Left renal pelvis (tissue), 4 donors: ENCODE measurements around the gene ADPRHL1. TPM values are rescaled to one million over a fixed set of nuclear protein-coding genes. Genes with fewer than 3 reads are reported as not detected.

Experiments
- DNase-seq, 4 donors: peaks; one replicate each; pipeline ENCODE4 v3.0.0-alpha.2; 2013; ENCODE audit warnings: low read depth in 4 of 4, low spot score in 3 of 4
- polyA plus RNA-seq, 4 donors: library from polyadenylated mRNA; unstranded; fragments of 120-200 nt; gene quantifications; one replicate each; pipeline ENCODE4 v1.2.1, GENCODE V29; 2013; ENCODE audit not compliant: insufficient read length in 4 of 4

Gene ADPRHL1
- polyA plus RNA-seq: 1 to 10 TPM; 3.3 to 6.4 (median 4.7) TPM

DNA sequence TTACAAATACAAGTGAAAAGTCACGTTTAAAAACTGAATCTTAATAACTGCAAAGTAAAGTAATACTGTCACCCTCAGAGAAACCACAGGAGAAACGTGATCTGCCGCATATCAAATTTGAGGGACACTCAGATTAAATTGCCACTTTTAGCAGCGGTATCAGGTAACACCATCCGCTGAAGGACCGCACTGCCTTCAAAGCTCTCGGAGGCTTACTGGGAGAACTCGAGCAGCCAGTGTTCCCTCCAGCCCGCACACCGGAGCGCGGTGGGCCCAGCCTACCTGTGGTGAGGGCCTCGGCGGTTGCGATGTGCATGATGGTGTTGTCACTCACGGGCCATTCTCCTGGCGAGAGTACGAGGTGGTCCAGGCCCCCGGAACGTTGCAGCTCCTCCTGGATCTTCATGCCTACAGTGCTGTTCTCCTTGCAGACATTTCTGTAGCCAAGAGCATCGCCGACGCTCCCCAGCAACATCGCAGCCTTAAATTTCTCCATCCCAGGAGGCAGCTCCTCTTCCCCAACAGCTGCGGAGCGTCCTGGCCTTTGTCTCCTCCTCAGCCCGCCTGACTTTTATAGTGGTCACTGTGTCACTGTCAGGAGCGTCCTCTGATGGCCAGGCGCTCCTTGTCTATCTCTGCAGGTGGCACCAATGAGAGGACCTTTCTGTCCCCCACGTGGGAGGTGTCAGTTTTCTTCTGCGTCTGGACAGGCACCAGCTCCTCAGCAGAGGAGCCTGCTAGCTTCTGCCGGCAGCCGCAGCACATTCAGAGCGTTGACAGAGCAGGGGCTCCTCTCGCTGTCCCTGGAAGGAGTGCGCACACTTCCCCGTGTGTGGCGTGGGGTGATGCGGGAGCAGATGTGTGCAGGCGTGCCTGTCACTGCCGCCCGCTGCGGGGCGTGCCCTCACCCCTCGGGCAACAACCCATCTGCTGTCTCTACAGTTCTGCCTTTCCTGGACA is at the start of gene ADPRHL1:
Gene ADPRHL1, minus strand, starts transcription at position 547 of the 960 bp plus-strand sequence. Its CDS starts 51 bp downstream, at position 496.
- DNase-seq: peak in 1 of 4 donors; percentile 48

DNA sequence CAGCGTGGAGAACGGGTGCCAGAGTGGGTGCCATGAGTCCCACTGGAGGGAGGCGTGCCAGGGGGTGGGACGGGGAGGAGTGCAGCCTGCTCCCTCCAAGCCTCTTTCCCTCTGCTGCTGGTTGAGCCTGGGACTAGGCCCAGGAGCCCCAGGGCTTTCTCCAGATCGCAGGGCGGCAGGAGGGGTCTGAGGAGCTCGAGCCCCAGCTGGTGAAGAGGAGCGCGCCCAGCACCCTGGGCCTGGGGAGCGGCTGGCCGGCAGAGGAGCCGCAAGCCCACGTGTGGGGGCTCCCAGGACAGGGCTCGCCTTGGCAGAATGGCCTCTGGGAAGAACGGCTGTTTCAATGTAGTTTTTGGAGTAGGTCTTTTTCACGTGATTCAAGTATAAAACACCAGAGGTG is 49.4 kb upstream of the ADPRHL1 start:
- DNase-seq: no peak

DNA sequence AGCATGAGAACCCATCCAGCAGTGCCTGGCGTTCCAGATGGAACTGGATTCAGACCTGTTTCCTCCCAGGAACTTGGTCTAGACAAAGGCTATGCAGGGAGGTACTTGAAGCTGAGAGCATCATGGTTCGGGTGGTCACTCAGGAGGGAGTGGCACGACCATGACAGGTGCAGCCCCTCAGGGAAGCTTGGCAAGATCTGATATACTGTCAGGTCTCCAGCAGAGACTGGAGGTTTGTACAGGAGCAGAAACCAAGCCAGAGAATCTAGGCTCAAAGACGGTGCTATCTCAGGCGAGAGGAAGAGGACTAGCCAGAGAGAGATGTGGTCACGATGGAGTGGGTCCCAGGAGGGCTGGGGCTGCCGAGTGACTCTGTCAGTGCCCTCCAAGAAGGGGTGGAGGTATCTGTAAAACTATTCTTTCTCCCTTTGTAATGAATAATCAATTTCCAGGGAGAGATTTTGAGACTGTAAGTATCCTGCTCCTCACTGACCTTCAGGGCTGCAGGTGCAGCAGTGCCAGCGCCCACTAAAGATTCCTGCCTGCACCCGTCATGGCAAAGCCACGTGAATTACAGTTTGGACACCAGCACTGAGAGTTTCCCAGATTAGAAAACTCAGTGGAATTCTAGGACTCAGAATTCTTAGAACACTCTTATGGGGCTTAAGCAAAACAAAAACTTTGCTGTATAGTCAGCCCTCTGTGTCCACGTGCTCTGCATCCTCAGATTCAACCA is 47.4 kb upstream of the ADPRHL1 start:
- no peak for DNase-seq

GRCh38 chr13:113499936-113500335 is 46.6 kb upstream of the ADPRHL1 start:
- DNase-seq: no peak

- DNase-seq: no peak
These were observed 45.6 kb upstream of the ADPRHL1 start for GRCh38 chr13:113498905-113499304.

- DNase-seq: no peak
These were observed 43.9 kb upstream of the ADPRHL1 start for GRCh38 chr13:113497217-113497616.

DNA sequence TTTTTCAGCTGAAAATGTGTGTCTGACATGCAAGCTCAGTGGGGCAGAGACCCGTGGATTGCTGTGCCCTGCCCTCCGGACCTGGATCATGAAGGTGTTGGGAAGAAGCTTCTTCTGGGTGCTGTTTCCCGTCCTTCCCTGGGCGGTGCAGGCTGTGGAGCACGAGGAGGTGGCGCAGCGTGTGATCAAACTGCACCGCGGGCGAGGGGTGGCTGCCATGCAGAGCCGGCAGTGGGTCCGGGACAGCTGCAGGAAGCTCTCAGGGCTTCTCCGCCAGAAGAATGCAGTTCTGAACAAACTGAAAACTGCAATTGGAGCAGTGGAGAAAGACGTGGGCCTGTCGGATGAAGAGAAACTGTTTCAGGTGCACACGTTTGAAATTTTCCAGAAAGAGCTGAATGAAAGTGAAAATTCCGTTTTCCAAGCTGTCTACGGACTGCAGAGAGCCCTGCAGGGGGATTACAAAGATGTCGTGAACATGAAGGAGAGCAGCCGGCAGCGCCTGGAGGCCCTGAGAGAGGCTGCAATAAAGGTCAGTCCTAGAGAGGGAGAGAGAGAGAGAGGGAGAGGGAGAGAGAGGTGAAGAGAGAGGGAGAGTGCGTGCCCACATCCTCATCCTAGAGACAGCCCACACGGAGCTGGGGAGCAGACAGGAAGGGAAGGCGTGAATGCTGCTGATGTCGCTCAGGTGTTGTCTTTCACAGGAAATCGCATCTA is 42.4 kb upstream of the ADPRHL1 start:
- DNase-seq: no peak

DNA sequence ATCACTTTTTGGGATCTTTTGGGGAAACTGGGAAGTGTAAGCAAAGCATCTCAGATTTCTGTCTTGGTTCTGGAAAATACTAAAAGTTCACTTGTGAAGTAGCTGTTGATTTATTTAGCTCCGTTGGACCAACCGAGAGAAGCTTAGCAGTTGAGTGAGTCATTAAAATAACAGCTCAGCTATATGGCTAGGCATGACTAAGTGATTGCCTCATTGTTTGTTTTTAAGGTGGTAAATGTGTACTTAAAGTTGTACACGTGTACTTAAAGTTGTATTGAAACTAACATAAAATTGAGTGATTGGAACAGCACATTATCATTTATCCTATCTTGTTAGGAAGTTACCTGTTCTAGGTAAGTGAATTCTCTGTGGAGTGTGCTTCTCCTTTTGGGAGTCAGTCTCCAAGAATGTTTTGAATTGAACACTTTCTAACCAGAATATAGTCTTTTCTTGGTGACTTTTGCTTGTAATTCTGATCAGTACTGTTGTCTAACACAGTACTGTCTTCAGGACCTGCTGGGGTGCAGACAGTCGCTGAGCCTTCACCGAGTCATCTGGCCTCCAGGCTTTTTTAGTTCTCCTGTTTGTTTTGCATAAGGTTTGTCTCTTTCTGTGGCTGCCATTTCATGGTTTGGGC is 40.1 kb upstream of the ADPRHL1 start:
- no peak for DNase-seq

DNA sequence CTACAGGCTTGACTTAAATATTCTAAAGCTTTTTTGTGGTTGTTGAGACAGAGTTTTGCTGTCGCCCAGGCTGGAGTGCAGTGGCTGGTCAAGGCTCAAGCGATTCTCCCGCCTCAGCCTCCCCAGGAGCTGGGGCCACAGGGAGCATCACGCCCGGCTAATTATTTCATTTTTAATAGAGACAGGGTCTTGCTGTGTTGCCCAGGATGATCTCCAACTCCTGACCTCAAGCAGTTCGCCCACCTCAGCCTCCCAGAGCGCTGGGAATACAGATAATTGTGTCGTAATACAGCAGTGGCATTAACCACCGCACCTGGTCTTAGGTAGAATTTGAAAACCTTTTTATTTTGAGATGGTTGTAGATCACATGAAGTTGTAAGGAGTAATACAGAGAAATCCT is 38.7 kb upstream of the ADPRHL1 start:
- no peak for DNase-seq

GRCh38 chr13:113491418-113491883 is 38.2 kb upstream of the ADPRHL1 start:
- no peak for DNase-seq

GRCh38 chr13:113490496-113491417 is 37.5 kb upstream of the ADPRHL1 start, which contains the start of gene DCUN1D2:
Gene DCUN1D2, minus strand, starts transcription at chr13:113490711. Its CDS starts 42 bp downstream, at chr13:113490669.
- DNase-seq: peak; percentile 72 to 86 (median 82)

DNA sequence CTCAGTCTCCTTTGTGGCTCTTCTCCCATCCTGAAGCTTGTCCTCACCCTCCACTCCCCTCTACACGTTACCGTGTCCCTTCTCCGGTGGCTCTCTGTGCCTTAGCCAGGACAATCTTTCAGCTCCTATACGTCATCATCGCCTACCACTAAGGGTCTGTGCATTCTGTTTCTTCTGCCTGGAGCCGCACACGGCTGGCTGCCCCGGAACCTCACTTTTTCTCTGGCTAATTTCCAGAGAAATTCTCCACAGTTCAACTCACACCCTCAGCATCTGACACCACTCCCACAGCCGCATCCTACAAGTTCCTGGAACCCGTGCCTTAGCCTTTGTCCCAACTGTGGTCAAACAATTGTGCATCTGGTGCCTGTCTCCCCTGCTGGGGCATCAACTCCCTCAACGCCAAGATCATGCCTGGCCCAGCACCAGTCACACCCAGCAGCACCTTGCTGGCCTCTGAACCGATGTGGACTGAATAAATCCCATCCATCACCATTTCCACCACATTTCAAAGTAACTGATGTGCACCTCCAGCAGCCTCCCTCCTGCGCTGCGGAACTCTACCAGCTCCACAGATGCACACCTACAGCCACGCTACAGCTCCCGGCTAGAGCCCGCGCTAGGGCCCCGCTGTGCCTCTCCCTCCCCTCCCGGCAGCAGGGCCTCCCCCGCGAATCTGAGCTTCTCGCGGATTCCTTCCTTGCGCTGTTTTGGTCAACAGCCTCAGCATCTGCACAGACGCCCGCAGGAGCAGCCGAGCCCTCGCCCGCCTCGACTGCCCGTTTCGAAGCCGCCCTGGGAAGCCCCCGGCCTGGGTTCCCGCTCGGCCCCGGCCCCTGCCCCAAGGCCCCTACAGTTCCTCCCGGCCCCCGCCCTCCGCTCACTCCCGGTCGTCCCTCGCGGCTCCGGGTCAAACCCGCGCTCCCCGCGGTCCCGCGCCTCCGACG is 36.5 kb upstream of the ADPRHL1 start:
- DNase-seq: no peak

DNA sequence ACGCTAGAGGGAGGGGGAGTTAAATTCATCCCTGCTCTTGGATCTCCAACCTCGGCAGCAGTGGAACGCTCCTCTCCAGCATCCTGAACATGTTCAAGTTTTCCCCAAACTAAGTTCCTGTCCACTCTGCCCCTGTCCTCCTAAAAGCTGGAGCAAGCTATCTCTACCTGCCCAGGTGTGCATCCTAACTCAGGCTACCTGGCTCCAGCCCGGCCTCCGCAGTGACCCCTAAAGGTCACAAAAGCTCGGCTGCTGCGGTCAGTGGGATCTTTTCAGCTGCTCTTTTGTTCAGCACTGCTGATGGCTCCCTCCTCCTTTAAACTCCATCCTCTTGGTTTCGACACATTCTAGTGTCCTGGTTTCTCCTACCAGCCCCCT is 35.9 kb upstream of the ADPRHL1 start:
- DNase-seq: no peak

GRCh38 chr13:113488283-113488682 is 35.0 kb upstream of the ADPRHL1 start:
- no peak for DNase-seq

GRCh38 chr13:113486698-113487097 is 33.4 kb upstream of the ADPRHL1 start:
- no peak for DNase-seq

GRCh38 chr13:113485545-113485944 is 32.3 kb upstream of the ADPRHL1 start:
- DNase-seq: no peak

DNA sequence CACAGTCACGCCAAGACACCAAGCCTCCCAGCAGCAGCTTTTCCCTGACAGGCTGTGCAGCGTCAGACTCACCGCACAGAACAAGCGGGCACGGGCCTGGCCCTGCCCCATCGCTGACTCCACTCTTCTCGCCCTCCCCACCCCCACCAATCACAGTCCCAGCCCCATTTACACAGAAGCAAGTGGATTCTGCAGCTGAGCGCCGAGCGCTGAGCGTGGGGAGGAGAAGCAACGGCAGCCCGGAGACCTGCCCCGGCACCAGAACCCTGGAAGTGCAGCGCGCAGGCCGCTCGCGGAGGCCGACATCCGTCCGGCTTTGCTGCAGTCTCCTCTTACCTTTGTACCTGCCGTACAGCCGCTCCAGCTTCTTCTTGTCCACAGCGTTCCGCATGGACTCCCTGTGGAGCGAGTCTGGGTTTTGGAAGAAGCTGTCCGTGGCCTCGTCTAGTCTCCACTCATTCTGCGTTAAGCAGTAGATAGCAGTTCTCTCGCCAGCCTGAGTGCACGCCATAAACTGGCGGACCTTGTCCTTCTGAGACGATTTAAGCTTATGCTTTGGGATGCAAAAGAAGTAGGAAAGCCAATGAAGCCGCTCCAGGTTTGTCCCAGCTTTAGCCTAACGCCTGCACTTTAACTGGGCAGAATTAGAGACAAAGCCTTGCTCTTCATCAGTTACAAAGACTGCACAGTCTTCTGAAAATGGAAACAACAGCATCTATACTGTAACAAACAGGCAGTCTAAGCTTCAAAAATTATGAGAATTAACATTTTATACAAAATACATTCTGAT is 30.4 kb upstream of the ADPRHL1 start:
- no peak for DNase-seq
